Hepatocyte (in vitro differentiated cells): ENCODE data around the gene MOB3B.

ENCODE experiments used
- CTCF ChIP-seq: fragments of 200-600 bp; sonication (generic); IDR thresholded peaks from 2 replicates; pipeline ENCODE4 v1.5.1; 2016; ENCODE audit warnings: antibody characterized with exemption, mild to moderate bottlenecking; ENCODE audit not compliant: poor library complexity
- EZH2 ChIP-seq: fragments of 200-600 bp; sonication (generic); IDR thresholded peaks from 2 replicates; pipeline ENCODE4 v1.6.1; 2016; ENCODE audit warnings: antibody characterized with exemption, mild to moderate bottlenecking, borderline replicate concordance
- EZH2phosphoT487 ChIP-seq: fragments of 200-600 bp; sonication (generic); IDR thresholded peaks from one replicate; pipeline ENCODE4 v1.6.1; 2018; ENCODE audit warnings: antibody characterized with exemption, mild to moderate bottlenecking, low read depth, moderate library complexity; ENCODE audit not compliant: unreplicated experiment, severe bottlenecking

- TF ChIP-seq CTCF (no peak), EZH2phosphoT487 (no peak), EZH2 (no peak)
These were observed 78.3 kb downstream of the MOB3B start for GRCh38 chr9:27451207-27451797.
